Lower leg skin (tissue), 3 donors: Measurements from ENCODE around the gene CLCA2.

ENCODE experiments used
- POLR2A ChIP-seq, 2 donors: fragments of 450-650 bp; IDR thresholded peaks; one replicate each; pipeline ENCODE4 v1.6.1; 2016 to 2017; ENCODE audit warnings: antibody characterized with exemption in 2 of 2, mild to moderate bottlenecking in 1 of 2, moderate library complexity in 1 of 2
- TF ChIP-seq, protein P1 (sequence below), 3 donors: fragments of 450-650 bp; IDR thresholded peaks; one replicate each; pipeline ENCODE4 v1.5.1; 2016; ENCODE audit warnings: antibody characterized with exemption in 3 of 3, mild to moderate bottlenecking in 3 of 3, moderate library complexity in 2 of 3

GRCh38 chr1:86378813-86379212 is 45.2 kb upstream of the CLCA2 start:
- TF ChIP-seq, protein P1, sequence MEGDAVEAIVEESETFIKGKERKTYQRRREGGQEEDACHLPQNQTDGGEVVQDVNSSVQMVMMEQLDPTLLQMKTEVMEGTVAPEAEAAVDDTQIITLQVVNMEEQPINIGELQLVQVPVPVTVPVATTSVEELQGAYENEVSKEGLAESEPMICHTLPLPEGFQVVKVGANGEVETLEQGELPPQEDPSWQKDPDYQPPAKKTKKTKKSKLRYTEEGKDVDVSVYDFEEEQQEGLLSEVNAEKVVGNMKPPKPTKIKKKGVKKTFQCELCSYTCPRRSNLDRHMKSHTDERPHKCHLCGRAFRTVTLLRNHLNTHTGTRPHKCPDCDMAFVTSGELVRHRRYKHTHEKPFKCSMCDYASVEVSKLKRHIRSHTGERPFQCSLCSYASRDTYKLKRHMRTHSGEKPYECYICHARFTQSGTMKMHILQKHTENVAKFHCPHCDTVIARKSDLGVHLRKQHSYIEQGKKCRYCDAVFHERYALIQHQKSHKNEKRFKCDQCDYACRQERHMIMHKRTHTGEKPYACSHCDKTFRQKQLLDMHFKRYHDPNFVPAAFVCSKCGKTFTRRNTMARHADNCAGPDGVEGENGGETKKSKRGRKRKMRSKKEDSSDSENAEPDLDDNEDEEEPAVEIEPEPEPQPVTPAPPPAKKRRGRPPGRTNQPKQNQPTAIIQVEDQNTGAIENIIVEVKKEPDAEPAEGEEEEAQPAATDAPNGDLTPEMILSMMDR (IDR thresholded peaks at IDR 0.05): no peak
- no peak for TF ChIP-seq POLR2A (IDR thresholded peaks at IDR 0.05)
